GM18858 (cell line): Measurements from ENCODE around the gene LRCH1.

Experiments used
- ATAC-seq: cut with Tn5 transposase; IDR thresholded peaks from one replicate; pipeline ENCODE4 v1.9.1; 2021; ENCODE audit not compliant: unreplicated experiment

Gene LRCH1

DNA sequence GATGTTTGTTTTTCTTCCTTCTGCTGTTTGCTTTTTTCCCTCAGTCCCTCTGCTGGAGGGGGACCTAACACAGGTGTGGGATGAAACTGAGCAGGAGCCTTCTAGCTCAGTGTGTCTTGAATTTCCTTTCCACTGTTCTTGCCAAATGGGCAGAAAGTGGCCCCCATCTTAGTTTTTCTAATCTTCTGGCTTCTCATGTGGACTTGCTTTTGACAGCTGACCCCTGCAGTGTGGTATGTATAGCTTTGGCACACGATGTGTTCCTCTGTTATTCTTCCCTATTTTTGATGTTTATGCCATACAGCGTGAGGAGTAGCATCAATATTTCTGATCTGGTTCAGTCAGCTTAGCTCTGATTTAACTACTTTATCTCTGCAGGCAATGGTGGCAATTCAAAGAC lies 8.3 kb downstream of the LRCH1 start:
- no peak for ATAC-seq

DNA sequence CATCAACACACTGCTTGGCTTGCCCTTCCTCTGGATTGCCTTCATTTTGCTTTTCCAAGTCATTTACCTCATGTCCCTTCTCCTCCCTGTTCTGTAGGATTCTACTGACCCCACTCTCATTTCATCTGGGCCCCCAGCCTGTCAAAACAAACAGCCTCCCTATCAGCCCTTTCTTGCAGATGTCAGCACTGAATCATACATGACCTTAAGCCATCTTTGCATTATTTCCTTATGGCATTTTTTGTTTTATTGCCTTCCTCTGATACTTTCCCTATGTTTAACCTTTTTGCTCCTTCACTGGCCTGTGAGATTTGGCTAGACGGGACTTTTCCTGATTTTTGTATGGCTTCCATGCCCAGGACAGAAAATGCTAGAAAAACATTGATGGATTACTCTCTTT lies 8.7 kb downstream of the LRCH1 start:
- ATAC-seq, result no peak

DNA sequence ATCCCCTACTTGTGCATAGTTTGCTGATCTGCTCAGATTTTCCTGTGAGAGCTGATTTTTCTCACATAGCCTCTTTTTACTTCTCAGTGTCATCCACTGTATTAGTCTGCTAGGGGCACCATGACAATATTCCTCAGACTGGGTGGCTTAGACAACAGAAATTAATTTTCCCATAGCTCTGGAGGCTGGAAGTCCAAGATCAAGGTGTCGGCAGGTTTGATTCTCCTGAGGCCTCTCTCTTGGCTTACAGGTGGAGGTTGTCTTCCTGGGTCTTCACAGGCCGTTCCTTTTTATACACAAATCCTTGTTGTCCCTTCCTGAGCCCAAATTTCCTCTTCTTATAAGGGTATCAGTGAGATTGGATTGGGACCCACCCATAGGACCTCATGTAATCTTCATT lies 9.2 kb downstream of the LRCH1 start:
- no peak for ATAC-seq

DNA sequence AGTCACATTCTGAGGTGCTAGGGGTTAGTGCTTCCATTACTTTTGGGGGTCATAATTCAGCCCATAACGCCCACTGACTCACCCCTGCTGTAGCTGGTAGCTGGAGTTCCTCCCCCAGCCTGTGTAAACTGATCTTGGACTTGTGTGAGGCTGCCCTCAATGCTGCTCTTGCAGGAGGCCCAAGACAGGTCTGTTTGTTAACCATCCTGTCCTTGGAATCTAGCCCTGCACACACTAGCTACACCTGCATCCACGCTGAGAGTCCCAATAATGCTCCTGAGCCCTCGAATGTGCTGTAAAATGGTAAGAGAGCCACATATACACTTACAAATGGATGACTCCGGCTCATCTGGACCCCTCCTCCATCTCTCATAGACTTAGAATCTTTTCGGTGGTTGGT lies 9.6 kb downstream of the LRCH1 start:
- no peak for ATAC-seq

DNA sequence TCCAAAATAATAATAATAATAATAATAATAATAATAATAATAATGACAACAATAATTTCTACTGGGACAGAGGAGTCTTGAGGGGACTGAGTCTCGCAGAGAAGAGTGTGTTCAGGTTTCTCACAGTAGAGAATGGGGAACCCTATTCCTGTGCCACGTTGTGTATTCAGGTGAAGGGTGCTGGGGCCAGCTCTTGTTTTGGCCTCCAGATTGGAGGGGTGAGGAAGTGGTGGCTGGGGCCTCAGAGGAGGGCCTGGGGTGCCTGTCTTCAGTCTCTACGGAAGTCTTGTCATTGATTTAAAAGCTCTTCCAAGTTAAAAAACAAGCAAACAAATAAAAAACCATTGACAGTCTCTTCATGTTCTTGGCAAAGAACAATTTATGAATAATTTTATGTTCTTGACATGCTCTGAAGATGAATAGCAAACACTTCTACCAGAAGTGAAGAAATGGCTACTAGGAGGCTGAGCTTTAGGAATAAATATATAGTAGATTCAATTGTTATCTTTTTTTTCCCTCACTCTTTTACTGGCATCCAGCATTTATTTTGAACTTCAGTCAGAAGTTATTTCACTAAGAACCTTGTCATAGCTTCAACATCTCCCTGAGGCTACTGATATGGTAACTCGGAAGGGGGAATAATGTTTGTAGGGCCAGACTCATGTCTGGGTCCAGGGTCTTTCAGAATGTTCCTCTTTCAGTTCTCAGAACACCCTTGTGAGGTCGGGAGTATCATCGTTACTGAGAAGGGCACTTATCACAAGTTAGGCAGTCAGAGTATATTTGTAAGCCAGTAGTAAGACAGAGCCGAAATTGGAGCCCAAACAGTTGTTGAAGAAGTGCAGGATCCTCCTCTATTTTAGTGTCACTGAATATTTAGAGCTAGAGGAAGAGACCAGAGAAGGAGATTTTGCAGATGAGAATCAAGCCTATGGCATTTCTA lies 13.1 kb downstream of the LRCH1 start:
- ATAC-seq, result no peak

DNA sequence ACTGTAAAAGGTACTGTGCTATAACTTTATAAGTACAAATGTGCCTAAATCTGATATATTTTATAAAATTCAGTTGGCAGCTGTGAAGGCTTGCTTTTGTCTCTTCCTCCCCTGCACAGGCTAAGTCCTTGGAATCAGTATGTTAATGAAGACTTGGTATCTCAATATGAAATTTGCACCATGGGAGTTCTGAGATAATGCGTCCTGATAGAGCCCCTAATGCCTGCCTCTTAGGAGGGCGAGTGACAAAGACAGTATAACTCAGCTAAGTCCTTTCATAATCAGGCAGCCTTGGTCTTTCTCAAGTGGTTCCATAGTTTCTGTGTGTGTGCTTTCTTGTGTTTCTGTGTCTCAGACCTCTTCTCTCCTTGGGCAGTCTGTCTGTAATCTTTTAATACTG lies 14.7 kb downstream of the LRCH1 start:
- no peak for ATAC-seq

DNA sequence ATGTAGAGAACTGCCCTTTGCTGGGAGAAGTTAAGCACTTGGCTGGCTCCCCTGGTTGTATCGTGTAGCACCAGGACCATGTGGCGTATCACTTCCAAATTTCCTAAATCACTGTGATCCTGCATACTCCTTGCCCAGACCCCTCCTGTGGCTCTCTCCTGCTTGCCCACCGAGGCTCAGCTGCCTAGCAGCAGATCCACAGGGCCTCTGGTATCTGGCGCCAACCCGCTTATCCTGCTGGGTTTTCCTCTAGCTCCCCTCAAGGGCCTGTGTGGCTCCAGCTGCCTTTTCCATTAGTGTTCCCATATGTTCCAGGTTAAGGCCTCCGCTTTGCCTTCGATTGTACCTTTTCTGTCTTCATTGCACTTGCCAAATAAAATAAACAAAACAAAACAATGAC lies 16.5 kb downstream of the LRCH1 start:
- ATAC-seq, result no peak

DNA sequence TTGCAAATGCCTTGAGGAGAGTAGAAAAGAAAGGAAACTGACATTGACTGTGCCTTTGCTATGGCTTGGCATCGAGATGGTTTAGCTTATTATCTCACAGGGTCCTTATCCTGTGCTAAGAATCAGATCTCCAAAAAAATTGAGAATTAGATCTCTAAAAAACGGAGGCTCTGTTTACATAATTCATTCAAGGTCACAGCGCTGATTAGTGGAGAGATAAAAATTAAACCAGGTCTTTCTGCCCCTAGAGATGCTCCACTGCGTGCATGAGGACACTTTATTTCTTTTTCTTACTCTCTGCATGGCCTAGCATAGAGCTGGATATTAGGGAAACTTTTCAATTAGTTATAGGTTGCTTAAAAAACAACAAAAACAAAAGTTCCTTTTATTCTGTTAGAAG lies 17.3 kb downstream of the LRCH1 start:
- no peak for ATAC-seq

DNA sequence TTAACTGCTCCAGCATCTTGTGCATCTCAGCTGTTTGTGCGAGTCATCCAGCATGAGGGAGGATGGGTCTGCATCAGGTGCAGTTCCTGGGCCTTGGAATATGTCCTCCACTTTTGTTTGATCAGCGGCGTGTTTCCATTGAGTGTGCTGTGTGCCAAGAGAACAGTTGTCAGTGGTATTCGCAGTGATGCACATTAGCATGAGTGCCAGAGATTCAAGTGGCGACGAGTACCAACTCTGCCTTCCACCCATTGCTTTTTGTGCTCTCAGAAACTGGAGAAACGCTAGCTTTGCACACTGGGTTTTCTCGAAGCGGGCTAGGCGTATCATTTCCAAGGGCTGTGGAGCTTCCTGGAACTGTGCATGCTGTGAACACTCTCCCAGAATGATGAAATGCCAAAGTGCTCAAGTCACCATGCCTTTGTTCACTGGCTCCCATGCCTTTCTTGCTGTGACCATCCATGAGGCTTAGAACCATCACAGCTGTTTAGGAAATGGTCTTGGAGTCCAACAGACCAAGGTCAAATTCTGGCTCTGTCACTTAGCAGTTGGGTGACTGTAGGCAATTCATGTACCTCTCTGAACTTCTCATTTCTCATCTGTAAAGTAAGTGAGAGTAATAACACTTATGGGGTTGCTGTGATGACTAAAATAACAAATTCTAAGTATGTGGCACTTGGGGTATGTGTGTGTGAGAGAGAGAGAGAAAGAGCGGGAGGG lies 18.4 kb downstream of the LRCH1 start:
- peak; percentile 64 for ATAC-seq

DNA sequence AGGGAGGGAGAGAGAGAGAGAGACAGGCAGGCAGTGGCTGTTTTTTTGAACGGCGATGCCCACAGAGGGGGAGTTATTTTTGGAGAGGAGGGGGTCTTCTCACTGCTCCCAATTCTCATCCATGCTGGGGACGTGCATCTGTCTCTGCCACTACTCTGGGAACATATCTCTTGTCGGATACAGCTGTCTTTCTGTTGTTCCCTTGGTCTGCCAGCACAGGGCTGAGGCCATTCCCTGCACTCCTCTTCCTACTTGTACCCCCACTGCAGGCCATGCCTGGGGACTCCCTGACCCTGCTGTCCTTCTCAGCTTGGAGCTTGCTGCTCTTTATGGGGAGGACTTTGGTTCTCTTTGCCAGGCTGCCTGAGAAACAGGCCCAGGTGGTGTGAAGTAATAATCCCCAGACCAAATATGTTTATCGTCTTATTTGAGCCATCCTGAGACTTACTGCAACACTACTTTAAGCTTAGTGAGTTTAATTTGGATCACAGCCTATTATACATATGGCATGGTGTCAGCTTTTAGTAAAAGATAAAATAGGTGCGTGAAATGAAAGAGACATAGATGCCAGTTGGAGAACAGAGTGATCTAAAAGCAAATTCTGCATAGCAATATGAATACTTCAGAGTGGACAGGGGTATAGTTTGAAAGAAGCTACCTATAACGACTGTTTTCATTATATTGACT lies 19.1 kb downstream of the LRCH1 start:
- ATAC-seq, result no peak

DNA sequence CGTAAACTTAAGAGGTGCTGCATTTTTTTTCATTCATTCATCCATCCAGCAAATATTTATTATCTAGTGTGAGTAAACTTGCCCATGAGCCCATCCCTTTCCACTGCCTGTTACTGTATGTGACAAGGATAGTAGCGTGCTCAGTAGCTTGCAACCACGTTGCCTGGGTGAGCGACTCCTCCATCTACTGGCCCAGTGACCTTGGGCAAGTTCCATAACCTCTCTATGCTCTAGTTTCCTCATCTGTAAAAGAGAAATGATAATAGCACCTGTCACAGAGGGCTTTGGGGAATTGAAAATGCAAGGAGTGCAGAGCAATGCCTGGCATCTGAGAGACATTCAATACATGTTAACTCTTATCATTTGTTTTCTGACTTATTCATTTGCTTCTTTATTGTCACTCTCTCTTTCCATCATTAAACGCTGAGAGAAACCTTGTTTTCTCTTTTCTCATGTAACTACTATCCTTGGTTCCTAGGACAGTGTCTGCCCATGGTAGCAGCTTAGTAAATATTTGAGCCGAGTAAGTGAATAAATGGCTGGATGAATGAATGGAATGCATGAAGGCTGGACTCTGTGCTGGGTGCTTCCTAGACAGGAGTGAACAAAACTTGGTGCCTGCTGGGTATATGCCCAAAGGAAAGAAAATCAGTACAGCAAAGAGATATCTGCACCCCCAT lies 19.9 kb downstream of the LRCH1 start:
- ATAC-seq, result peak; percentile 42

DNA sequence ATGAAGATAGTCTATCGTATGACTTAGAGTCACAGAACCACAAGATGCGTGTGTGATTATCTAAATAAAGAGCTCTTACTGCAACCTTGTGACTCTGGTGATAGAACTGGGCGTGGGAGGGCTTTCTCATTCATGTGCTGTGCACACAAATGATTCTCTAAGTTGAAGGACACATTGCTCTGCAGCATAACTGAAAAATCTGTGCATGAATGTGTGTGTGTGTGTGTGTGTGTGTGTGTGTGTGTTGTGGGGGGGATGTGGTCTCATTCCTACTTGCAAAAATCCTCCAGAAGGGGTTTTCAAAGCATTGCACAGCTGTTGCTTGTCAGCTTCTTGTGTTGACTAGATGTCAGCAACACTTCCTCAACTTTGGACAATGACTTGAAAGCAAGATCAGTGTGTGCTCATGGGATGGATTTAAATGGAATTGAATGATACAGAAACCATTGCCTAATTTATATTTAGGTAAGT lies 22.4 kb downstream of the LRCH1 start:
- peak; percentile 33 for ATAC-seq

DNA sequence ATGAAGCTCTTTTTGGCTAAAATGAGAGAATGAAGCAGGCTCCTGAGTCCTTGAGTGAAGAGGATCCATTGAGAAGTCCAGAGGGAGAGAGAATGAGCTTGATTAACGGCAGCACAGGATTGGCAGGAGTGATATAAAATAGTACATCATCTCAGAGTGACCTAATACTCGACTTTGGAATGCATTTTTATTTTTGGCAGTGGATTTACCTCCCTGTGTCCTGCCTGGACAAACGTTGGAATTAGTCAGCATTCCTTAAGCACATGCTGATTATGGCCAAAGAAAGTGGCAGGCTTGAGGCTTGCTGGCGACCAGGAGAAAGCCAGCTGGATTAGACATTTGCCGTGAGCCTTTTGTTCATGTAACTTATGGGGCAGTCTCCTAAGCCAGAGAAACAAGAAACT lies 22.9 kb downstream of the LRCH1 start:
- ATAC-seq, result no peak

DNA sequence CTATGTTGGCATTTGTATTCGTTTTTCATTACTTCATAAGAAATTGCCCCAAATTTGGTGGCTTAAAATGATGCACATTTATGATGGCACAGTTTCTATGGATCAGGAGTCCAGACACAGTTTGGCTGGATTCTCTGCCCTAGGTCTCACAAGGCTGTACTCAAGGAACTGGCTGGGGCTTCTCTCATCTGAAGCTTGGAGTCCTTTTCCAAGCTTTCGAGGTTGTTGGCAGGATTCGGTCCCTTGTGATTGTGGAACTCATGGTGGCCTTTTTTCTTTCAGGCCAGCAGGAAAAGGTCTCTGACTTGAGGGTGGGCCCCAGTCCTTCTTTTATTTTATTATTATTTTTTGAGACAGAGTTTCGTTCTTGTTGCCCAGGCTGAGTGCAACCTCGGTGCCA lies 23.8 kb downstream of the LRCH1 start:
- no peak for ATAC-seq

DNA sequence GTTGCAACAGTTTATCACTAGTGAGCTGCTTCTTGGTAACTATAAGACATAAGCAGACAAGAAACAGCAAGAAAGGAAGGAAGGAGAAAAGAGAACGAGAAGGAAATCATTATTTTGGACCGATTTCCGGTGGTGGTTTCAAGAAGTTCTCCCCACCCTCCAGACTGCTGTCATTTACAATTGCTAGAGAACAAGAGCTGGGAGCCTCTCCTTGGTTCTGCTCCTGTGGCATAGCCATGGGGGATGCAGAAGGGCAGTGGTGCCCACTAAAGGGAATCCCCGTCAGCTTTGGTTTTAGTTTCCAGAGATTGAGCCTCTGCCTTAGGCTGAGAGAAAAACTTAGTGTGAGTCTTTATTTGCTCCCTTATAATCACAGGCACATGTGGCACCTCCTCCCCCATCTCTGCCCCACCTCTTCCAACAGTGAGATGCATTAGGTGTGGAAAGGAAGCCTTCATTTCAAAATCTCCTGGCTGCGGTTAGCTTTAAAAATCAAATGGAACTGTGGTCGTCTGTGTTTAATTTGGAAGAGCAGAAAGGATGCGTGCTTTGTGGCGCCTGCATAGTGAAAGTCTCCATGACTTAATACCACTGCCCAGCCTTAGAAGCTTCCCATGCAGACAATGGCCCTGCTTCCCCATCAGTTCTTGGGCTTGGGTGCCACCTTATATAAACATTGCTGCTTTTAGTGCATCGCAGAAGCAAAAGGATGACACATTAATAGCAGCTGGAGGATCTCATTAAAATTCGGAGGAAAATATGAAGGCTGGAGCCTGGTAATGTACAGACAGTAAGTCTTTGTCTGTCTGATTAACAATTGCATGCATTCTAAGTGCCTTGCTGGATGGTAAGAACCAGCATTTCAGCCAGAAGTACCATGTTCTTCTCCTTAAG lies 25.0 kb downstream of the LRCH1 start:
- ATAC-seq, result no peak

DNA sequence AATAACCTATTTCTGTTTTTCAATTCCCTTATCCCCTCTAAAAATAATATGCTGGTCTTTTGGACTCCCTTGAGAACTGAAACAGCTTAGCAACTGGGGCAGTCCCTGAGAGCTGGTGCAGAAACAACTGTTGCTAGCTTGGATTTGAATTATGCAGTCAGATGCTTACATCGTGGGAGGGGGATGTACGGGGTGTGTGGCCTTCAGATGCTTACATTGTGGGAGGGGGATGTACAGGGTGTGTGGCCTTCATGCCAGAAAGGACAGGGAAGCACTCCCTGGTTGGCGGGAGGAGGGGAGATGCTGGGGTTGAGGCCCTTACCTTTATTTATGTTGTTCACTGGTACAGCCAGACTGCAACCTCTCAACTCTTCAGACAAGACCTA lies 25.6 kb downstream of the LRCH1 start:
- ATAC-seq, result no peak

DNA sequence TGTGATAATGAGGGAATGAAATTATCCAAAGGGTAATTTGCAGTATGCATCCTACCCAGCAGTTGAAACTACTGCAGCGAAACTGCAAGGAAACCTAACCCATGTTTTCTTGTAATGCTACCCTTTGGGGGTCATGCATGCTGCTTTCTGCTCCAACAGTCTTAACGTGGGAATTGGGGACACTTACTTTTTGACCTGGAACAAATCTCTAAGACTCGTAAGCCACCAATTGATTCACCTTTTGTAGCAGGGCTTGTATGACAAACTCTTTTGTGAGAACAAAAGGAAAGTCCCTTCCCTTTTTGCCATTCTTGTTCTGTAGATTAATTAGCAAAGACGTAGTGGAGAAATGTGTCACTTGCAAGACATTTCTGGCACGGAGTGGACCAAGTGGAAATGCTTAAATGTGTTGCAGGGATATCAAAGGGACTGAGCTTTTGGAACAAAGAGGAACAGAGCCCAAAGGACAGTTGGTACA lies 27.4 kb downstream of the LRCH1 start:
- ATAC-seq, result no peak

DNA sequence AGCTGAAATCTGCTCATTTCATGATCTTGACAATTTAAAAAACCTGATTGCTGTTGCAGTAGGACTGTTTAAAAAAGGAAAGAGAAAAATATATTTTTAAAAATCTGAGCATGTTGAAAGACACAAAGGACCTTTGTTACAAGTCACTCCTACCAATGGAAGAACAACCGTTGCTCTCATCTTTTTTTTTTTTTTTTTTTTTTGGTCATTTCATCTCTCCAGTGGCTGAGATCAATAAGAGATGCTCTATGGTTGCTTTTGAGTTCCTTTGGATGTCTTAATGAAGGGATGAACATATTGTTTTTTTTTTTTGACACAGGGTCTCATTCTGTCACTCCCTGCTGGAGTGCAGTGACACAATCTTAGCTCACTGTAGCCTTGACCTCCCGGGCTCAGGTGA lies 29.2 kb downstream of the LRCH1 start:
- ATAC-seq, result no peak

DNA sequence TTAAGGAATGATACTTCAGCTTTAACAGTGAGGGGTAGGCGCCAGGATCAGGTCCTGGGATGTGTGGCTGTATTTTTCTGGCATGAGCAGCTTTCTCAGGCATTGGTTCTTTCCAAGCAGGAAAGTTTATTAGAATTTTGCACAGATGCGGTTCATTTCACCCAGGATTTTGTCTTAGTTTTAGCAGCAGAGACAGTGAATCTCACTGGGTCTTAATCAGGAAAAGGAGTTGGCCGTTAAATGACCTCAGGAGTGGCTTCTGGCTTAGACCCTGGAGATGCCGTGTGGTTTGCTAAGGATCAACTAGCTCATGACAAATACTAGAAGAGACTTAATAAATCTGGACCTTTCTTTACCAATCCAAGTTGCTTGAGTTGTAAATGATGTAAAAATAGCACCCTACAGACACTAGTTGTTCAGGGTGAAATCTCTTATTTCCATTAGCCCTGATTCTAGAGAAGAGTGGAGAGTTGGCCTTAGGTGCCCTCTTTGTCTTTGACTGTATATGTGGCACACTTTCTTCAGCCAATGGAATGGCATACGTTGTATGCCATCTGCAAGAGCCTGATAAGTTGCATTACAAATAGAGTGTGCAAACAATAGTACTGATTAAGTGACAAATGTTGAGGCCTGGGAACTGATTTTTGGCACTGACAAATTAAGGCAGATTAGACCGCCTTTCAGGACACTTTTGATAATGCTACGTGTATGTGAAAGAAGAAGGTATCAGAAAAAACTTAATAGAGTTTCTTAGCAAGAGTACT lies 34.0 kb downstream of the LRCH1 start:
- ATAC-seq, result no peak
